IMR-90 (cell line): Measurements from ENCODE around the gene SSU72. TPM values are rescaled to one million over a fixed set of nuclear protein-coding genes. Genes with fewer than 3 reads are reported as not detected.
"Not testable (repeated sequence)": the region's sequence is repeated elsewhere in the genome, so short reads cannot be mapped to it uniquely, and the experiment has no call there.

Experiments used
- ATAC-seq: fragments of 200-7000 bp; cut with Tn5 transposase; 2 replicates; pipeline ENCODE4 v1.9.1; 2020; ENCODE audit warnings: low read depth, mild to moderate bottlenecking, moderate library complexity
- BruUV-seq: library from RNA; stranded (reverse); fragments of 400-500 nt; replicated peaks from 2 replicates; lab custom pipeline; 2021; lab: Mats Ljungman, UMichigan
- CTCF ChIA-PET: fragments of 300-600 bp; formaldehyde crosslinking; extraction: SDS; loops from one replicate; lab custom pipeline; 2021; ENCODE audit warnings: antibody characterized with exemption; lab: Yijun Ruan, JAX
- POLR2A ChIA-PET: fragments of 300-600 bp; sonication (Branson Sonifier 250); formaldehyde crosslinking; loops from one replicate; lab custom pipeline; 2022; ENCODE audit warnings: antibody characterized with exemption; ENCODE audit not compliant: unreplicated experiment; lab: Charles Lee
- DNase-seq: peaks from one replicate; pipeline ENCODE4 v3.0.0; 2013
- H2AFZ ChIP-seq: replicated peaks from 2 replicates; pipeline ENCODE3; 2013; ENCODE audit warnings: low read length, mild to moderate bottlenecking; ENCODE audit not compliant: poor library complexity
- H2AK5ac ChIP-seq: 2 replicates; pipeline ENCODE4 v1.6.1; 2013; ENCODE audit warnings: low read depth, low read length, inconsistent platforms
- H2AK9ac ChIP-seq: replicated peaks from 2 replicates; pipeline ENCODE3; 2013; ENCODE audit warnings: mild to moderate bottlenecking, low read depth, low read length, moderate library complexity; ENCODE audit not compliant: poor library complexity
- H2BK120ac ChIP-seq: 2 replicates; pipeline ENCODE4 v1.6.1; 2013; ENCODE audit warnings: low read depth, low read length, inconsistent platforms
- H2BK15ac ChIP-seq: 3 replicates; pipeline ENCODE4 v1.6.1; 2013; ENCODE audit warnings: low read depth, low read length, inconsistent platforms
- H2BK20ac ChIP-seq: 2 replicates; pipeline ENCODE4 v1.6.1; 2013; ENCODE audit warnings: low read depth, mild to moderate bottlenecking, inconsistent platforms, low read length, moderate library complexity
- H2BK5ac ChIP-seq: 2 replicates; pipeline ENCODE4 v1.6.1; 2013; ENCODE audit warnings: mild to moderate bottlenecking, low read depth, low read length, inconsistent platforms; ENCODE audit not compliant: poor library complexity, severe bottlenecking
- H3K14ac ChIP-seq: replicated peaks from 2 replicates; pipeline ENCODE4 v1.6.1; 2013; ENCODE audit warnings: low read depth, low read length, inconsistent platforms
- H3K18ac ChIP-seq: 2 replicates; pipeline ENCODE4 v1.6.1; 2013; ENCODE audit warnings: low read depth, low read length, control low read depth
- H3K23ac ChIP-seq: 2 replicates; pipeline ENCODE4 v1.6.1; 2013; ENCODE audit warnings: low read depth, low read length, inconsistent platforms
- H3K27ac ChIP-seq: 2 replicates; pipeline ENCODE4 v1.5.1; 2013; ENCODE audit warnings: mild to moderate bottlenecking, control low read depth, low read length; ENCODE audit not compliant: insufficient read depth
- H3K27me3 ChIP-seq: 2 replicates; pipeline ENCODE4 v1.6.1; 2013; ENCODE audit warnings: low read length; ENCODE audit not compliant: control insufficient read depth, insufficient read depth
- H3K36me3 ChIP-seq: 2 replicates; pipeline ENCODE4 v1.6.1; 2013; ENCODE audit warnings: low read length, mixed read lengths; ENCODE audit not compliant: control insufficient read depth, insufficient read depth
- H3K4ac ChIP-seq: 2 replicates; pipeline ENCODE4 v1.6.1; 2013; ENCODE audit warnings: low read depth, low read length, inconsistent platforms
- H3K4me1 ChIP-seq: 2 replicates; pipeline ENCODE4 v1.6.1; 2013; ENCODE audit warnings: low read length, mixed read lengths; ENCODE audit not compliant: control insufficient read depth, insufficient read depth
- H3K4me2 ChIP-seq: 2 replicates; pipeline ENCODE4 v1.6.1; 2013; ENCODE audit warnings: low read depth, mild to moderate bottlenecking, control low read depth, low read length, moderate library complexity
- H3K4me3 ChIP-seq: 2 replicates; pipeline ENCODE4 v1.5.1; 2013; ENCODE audit warnings: low read depth, mild to moderate bottlenecking, control low read depth, low read length, moderate library complexity; ENCODE audit not compliant: insufficient read depth
- H3K56ac ChIP-seq: 2 replicates; pipeline ENCODE4 v1.6.1; 2013; ENCODE audit warnings: low read length, inconsistent platforms; ENCODE audit not compliant: insufficient read depth; ENCODE audit errors: extremely low read depth
- H3K79me1 ChIP-seq, 2 experiments: 2 replicates each; pipeline ENCODE4 v1.6.1; 2013; ENCODE audit warnings: low read length in 2 of 2, inconsistent platforms in 1 of 2, low read depth in 1 of 2
- H3K9ac ChIP-seq: 2 replicates; pipeline ENCODE4 v1.6.1; 2013; ENCODE audit warnings: low read depth, low read length, control low read depth
- H3K9me1 ChIP-seq: 2 replicates; pipeline ENCODE4 v1.6.1; 2013; ENCODE audit warnings: low read length, inconsistent platforms; ENCODE audit not compliant: insufficient read depth
- H3K9me3 ChIP-seq: 2 replicates; pipeline ENCODE4 v1.6.1; 2013; ENCODE audit warnings: low read length; ENCODE audit not compliant: control insufficient read depth, insufficient read depth
- H4K20me1 ChIP-seq: 2 replicates; pipeline ENCODE4 v1.6.1; 2013; ENCODE audit warnings: low read length, inconsistent platforms; ENCODE audit not compliant: insufficient read depth
- H4K5ac ChIP-seq: 2 replicates; pipeline ENCODE4 v1.6.1; 2013; ENCODE audit warnings: mild to moderate bottlenecking, low read depth, low read length, control low read depth
- H4K8ac ChIP-seq, 2 experiments: 2 replicates each; pipeline ENCODE4 v1.6.1; 2013; ENCODE audit warnings: low read depth in 2 of 2, low read length in 2 of 2, control low read depth in 1 of 2, inconsistent platforms in 1 of 2
- H4K91ac ChIP-seq: 2 replicates; pipeline ENCODE4 v1.6.1; 2013; ENCODE audit warnings: low read depth, low read length, inconsistent platforms; ENCODE audit not compliant: insufficient read depth
- WGBS, 2 experiments: methylation state at CpG; one replicate each; pipeline versions ENCODE4 v1.1.5 to v1.1.7; 2013; ENCODE audit warnings: missing lambda C conversion rate in 2 of 2; ENCODE audit not compliant: insufficient read length in 1 of 2; ENCODE audit errors: extremely low coverage in 2 of 2; 5-methylcytosine and 5-hydroxymethylcytosine counted together
- dilution Hi-C: fragments of 300-500 bp; cut with HindIII; formaldehyde crosslinking; loops from one replicate; pipeline ENCODE4 v1.14.3; 2018; ENCODE audit warnings: low sequenced_read_pairs; ENCODE audit not compliant: unreplicated experiment
- in situ Hi-C: fragments of 300-500 bp; cut with MboI; formaldehyde crosslinking; loops from 3 replicates; pipeline ENCODE4 v1.14.3; 2019; ENCODE audit warnings: low sequenced_read_pairs, inconsistent platforms, mixed read lengths
- intact Hi-C: fragments of 100-400 bp; cut with micrococcal nuclease; formaldehyde crosslinking; loops from 2 replicates; pipeline ENCODE4 v1.10.0; 2022
- polyA plus RNA-seq, 3 experiments: library from polyadenylated mRNA; depleted of rRNA; stranded (reverse); fragments of >200 nt; gene quantifications; 2 replicates each; pipeline ENCODE4 v1.2.3, GENCODE V29; 2012; ENCODE audit warnings: low replicate concordance in 1 of 3
- total RNA-seq: library from RNA; depleted of rRNA; stranded (reverse); fragments of >200 nt; gene quantifications from 2 replicates; pipeline ENCODE4 v1.2.3, GENCODE V29; 2012

The SSU72 gene
- total and polyA plus RNA-seq, 2 of the 4 experiments (the other 2 are of a cell fraction) = 33.7 to 88.4 TPM

DNA sequence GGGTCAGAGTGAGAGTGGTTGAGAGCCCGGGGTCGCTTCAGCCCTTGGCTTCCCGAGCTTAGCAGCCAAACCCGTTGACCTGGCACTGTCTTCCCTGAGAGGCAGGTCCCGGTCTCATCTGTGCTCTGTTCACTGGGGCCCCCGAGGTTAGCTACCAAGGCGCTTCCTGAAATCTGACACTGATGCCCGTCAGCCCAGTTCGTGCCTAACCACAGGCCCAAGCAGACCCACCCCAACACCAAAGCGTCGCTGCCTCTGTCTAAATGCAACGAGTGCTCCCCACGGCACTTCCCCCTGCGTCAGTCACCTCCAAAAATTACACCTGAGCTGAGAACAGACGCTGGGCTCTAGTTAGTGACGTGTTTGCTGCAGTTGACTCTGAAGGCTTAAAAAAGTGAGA, 60.3 kb downstream of the SSU72 start:
- H2BK5ac ChIP-seq, CTCF ChIA-PET, H3K4me1 ChIP-seq, intact Hi-C loops, POLR2A ChIA-PET, H2BK120ac ChIP-seq, H3K9ac ChIP-seq, H2BK20ac ChIP-seq, ATAC-seq, dilution Hi-C loops, H2AK5ac ChIP-seq, H3K23ac ChIP-seq, H4K91ac ChIP-seq, in situ Hi-C loops, H2AK9ac ChIP-seq, H2BK15ac ChIP-seq, H3K56ac ChIP-seq, H4K8ac ChIP-seq, H3K14ac ChIP-seq, H3K4me2 ChIP-seq, H4K20me1 ChIP-seq, H3K9me3 ChIP-seq, H2AFZ ChIP-seq, DNase-seq, H3K4ac ChIP-seq, H3K27me3 ChIP-seq, BruUV-seq, H3K9me1 ChIP-seq, H3K27ac ChIP-seq, H3K18ac ChIP-seq, H3K4me3 ChIP-seq, H4K5ac ChIP-seq: not testable (repeated sequence)
- 90% methylated on average over 4 of the region's 16 CpGs; no CpG with 5 or more reads in 1 of the 2 experiments for WGBS, 2 experiments
- H3K36me3 ChIP-seq = peaks cover 19% of the 10 kb centered on the region
- H3K79me1 ChIP-seq = peaks cover 15 to 25% of the 10 kb centered on the region in 2 experiments

DNA sequence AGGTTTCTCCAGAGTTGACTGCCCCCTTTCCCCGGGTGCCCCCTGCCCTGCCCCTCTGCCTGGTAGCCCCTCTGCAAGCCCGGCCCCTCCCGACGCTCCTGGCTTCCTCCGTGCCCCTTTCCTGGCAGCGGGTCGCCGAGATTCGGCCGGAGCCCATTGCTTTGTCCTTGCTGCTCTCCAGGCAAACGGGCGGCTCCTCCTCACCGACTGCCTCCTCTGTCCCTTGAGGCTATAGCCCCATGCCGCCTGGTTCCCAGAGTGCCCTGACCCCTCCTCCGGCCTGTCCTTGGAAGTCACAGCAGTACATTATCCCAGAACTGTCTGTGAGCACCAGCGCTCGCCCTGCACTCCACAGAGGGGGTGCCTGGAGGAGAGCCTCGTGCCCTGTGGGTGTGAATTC, 61.0 kb downstream of the SSU72 start:
- BruUV-seq, H4K20me1 ChIP-seq, H3K9me3 ChIP-seq, H3K4ac ChIP-seq, in situ Hi-C loops, POLR2A ChIA-PET, H3K9me1 ChIP-seq, H2BK20ac ChIP-seq, H2BK15ac ChIP-seq, H4K91ac ChIP-seq, H4K5ac ChIP-seq, H3K23ac ChIP-seq, H2AFZ ChIP-seq, H3K18ac ChIP-seq, H3K4me3 ChIP-seq, H2BK120ac ChIP-seq, H3K4me1 ChIP-seq, H3K9ac ChIP-seq, dilution Hi-C loops, intact Hi-C loops, H3K14ac ChIP-seq, CTCF ChIA-PET, H2AK5ac ChIP-seq, DNase-seq, H3K27ac ChIP-seq, H3K4me2 ChIP-seq, H3K56ac ChIP-seq, H2BK5ac ChIP-seq, ATAC-seq, H2AK9ac ChIP-seq, H4K8ac ChIP-seq, H3K27me3 ChIP-seq: not testable (repeated sequence)
- peaks cover 17% of the 10 kb centered on the region for H3K36me3 ChIP-seq
- peaks cover 15 to 25% of the 10 kb centered on the region in 2 experiments for H3K79me1 ChIP-seq
- WGBS, 2 experiments = 100% methylated on average over 1 of the region's 18 CpGs; no CpG with 5 or more reads in 1 of the 2 experiments
